ENCODE data around the gene SLC30A4.
"Not testable (repeated sequence)": the region's sequence is repeated elsewhere in the genome, so short reads cannot be mapped to it uniquely, and the experiment has no call there.

SLC30A4 gene

DNA sequence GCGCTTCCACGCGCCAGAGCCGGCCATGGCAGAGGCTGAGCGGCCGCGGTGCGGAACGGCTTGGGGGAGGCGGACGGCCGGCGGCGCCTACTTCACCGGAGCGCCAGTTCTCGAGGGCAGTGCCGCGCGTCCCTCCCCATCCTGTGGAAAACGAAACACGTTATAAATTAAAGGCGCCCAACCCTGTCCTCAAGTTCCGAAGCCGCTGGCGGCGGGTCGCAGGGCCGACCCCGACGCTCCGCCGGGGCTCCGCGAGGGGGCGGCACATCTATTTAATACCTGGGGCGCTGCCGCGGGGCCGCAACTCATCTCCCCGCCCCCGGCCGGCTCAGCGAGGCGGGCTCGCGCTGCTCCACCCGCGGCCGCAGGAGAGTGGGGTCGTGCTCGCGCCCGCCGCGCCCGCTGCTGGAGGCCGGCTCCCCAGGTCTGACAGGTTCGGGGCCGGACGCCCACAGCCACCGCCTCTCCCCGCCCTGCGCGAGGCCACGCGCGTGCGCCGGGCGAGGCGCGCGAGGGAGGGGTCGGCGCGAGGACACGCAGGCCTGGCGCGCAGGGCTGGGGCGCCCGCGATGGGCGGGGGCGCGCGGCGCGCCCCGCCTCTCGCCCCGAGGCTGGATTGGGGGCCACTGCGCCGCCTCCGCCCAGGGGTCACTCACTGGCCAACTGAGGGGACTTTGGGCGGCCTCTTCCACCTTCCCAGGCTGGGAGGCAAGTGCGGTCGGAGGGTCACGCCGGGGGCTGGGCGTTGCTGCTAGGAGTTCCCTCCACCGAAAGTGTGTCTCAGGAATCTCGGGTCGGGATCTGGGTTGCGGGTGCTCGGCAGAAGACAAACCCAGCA is at the start of gene SLC30A4:
SLC30A4 (minus strand) TSS at position 428 of the 838 bp plus-strand sequence; CDS start at position 27, 401 bp downstream.
- DNase-seq: peak; percentile 38

GRCh38 chr15:45555934-45556608 is 33.5 kb upstream of the SLC30A4 start:
- DNase-seq: no peak

GRCh38 chr15:45551676-45552075 is 29.1 kb upstream of the SLC30A4 start:
- no peak for DNase-seq

GRCh38 chr15:45550436-45550835 is 27.9 kb upstream of the SLC30A4 start:
- DNase-seq: no peak

DNA sequence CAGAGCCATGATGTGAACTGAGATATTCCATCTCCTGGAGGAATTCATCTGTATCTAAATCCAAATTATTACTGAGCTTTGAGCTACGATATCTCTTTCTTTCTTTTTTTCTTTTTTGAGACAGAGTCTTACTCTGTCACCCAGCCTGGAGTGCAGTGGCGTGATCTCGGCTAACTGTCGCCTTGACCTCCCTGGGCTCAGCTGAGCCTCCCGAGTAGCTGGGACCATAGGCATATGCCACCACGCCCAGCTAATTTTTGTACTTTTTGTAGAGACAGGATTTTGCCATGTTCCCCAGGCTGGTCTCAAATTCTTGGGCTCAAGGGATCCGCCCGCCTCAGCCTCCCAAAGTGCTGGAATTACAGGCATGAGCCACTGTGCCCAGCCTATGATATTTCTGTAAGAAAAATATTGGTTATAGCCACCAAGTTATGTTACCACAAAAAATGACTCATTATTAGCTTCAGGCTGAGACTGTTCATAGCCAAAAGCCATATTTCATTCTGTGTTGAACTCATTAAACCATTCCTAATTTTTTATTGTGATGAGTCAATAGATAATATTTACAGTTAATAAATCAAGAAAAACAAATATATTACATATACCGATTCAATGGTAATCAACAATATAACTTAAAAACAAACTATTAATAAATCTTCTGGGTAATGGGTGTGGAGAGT is 27.1 kb upstream of the SLC30A4 start:
- DNase-seq: no peak

DNA sequence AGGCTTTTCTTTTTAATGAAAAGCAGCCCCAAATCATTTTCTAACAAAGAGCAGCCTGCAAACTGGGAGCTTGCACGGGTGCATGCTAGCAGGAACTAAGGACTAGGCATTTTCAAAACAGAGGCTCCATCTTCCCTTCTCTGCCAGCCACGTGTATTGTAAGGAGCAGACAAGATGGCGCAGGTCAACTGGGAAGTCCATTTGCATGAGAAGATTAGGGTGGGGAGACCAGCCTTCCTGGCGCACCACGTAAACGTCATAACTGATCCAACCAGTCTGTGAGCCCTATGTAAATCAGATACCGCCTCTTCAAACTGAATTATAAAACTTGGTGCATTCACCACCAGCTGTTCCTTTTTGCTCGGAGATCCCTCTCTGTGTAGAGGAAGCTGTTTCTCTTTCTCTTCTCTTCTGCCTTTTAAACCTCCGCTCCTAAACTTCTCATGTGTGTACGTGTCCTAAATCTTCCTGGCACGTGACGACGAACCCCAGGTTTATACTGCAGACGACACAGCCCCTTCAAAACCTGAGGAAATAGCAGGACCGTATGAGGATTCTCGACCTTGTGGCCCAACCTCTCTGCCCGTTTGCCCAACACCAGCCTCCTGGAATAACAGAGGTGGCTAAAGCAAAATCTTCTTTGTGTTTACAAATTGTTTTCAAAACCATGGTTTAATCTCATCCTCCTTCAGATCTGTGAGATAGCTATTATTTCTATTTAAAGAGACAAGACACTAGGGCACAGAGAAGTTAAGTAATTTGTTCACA is 26.4 kb upstream of the SLC30A4 start:
- no peak for DNase-seq

DNA sequence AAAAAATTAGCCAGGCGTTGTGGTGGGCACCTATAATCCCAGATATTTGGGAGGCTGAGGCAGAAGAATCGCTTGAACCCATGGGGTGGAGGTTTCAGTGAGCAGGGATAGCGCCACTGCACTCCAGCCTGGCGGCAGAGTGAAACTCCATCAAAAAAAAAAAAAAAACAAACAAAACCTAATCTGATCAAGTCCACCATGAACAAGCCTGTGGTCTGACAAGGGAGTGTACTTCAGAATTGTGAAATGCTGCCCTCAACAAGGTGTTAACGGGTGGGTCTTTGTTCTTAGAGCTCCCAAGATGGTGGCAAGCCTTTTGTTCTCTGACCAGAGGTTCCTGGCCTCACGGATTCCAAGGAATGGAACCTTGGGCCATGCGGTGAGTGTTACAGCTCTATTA is 24.2 kb upstream of the SLC30A4 start:
- no peak for DNase-seq

- DNase-seq: no peak
Measured at GRCh38 chr15:45544266-45545023, 21.9 kb upstream of the SLC30A4 start.

GRCh38 chr15:45543051-45543450 is 20.5 kb upstream of the SLC30A4 start:
- DNase-seq: no peak

DNA sequence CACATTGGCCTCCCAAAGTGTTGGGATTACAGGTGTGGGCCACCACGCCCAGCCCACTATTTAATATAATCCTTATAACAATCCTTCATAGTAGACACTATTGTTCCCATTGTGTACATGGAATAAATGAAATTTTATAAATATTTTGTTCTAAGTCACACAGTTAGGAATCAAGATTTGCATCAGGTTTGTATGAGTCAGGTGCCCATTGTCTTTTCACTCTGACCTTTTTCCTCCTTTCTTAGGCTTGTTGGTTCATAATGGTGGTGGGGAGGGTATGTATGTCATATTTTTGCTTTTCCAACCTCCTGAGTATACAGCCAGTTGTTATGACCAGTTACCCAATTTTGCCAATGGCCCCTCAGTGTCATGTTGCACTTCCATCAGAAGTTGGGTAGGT is 18.0 kb upstream of the SLC30A4 start:
- DNase-seq: no peak

- no peak for DNase-seq
Measured at GRCh38 chr15:45539680-45540079, 17.1 kb upstream of the SLC30A4 start.

GRCh38 chr15:45536934-45537333 is 14.4 kb upstream of the SLC30A4 start:
- no peak for DNase-seq

DNA sequence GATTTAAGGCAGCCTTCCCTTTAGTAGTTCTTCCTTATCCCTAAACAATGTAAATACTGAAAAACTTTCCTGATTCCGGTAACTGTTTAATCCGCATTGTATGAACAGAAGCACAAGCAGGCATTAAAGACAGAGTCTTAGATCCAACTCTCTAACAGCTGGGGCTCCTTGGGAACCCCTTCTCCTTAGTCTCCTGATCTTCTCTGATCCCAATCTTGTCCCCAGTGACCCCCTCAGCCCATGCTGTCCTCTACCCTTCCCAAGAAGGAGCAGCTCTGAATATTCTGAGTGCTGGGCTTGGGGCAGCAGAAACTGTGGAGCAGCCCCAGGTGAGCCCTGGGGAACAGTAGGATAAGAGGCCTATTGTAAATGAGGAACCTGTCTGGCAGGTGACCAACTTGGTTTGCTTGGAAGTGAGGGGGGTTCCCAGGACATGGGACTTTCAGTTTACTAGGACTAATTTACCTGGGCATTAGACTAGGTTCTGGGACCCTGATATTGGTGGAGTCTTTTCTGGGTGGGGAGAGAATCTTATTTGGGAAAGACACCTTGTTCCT is 13.0 kb upstream of the SLC30A4 start:
- no peak for DNase-seq

GRCh38 chr15:45534821-45535220 is 12.3 kb upstream of the SLC30A4 start:
- DNase-seq: no peak

DNA sequence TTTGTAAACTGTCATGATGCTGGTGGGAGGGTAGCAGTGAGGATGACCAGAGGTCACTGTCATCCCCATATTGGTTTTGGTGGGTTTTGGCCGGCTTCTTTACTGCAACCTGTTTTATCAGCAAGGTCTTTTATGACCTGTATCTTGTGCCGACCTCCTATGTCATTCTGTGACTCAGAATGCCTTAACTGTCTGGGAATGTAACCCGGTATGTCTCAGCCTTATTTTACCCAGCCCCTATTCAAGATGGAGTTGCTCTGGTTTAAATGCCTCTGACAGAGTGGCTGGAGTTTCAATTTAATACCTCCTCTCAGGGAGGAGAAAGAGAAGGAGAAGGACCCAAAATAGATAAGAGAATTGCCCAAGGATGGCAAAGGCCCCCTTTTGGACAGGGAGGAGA is 10.3 kb upstream of the SLC30A4 start:
- not testable (repeated sequence) for DNase-seq

- DNase-seq: no peak
Measured at GRCh38 chr15:45529613-45530012, 7.1 kb upstream of the SLC30A4 start.

DNA sequence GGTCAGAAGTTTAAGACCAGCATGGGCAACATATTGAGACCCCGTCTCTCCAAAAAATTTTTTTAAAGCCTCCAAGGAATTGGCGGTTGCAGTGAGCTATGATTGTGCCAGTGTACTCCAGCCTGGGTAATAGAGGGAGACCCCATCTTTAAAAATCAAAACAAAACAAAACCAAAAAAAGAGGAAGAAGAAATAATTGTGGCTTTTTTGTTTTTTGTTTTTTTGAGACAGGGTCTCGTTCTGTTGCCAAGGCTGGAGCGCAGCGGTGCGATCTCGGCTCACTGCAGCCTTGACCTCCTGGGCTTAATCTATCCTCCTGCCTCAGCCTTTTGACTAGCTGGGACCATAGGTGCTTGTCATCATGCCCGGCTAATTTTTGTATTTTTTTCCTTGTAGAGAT is 4.5 kb upstream of the SLC30A4 start:
- DNase-seq: no peak

DNA sequence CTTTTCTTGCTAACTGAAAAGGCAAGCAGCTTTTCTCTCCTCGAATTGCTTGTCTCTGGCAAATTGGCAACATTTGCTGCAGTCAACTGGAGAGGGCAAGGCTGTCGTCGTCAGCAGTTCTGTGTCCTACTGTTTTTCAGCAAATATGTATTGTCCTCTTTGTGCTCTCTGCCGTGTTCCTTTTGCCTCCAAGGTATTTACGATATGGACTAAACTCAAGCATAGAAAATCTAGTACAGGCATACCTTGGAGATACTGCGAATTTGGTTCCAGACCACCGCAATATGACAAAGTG is 558 bp upstream of the SLC30A4 start:
- peak; percentile 21 for DNase-seq

GRCh38 chr15:45521596-45522327 is 793 bp downstream of the SLC30A4 start:
- DNase-seq: peak; percentile 44

- DNase-seq: no peak
Measured at GRCh38 chr15:45510758-45511280, 11.7 kb downstream of the SLC30A4 start.

DNA sequence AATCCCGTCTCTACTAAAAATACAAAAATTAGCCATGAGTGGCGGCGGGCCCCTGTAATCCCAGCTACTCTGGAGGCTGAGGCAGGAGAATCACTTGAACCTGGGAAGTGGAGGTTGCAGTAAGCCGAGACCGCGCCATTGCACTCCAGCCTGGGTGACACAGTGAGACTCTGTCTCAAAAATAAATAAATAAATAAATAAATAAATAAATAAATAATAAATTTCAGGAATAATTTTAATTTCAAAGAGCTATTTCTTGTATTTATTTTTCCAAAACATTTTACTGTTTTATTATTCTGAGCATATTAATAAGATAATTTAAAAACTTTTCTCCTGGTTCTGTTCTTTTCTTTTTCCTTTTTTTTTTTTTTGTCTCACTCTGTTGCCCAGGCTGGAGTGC is 15.4 kb downstream of the SLC30A4 start:
- not testable (repeated sequence) for DNase-seq
